Measurements from ENCODE around the gene UBA7. TPM values are rescaled to one million over a fixed set of nuclear protein-coding genes. Genes with fewer than 3 reads are reported as not detected.

Gene UBA7
- total RNA-seq, 2 experiments from 2014 or later: 179 to 182 TPM

GRCh38 chr3:49803465-49804140 lies 10.2 kb downstream of the UBA7 start:
- ChIA-PET CTCF (interaction anchor here (0.9 to 5.8 kb wide), 24 partner anchors 9 to 440 kb away, joined by 3 to 104 read pairs (median 5); partner anchors contain the start of genes AMIGO3, IP6K1 and UBA7), POLR2A (interaction anchor here (0.6 to 5.9 kb wide), 15 partner anchors 10 to 267 kb away, joined by 3 to 54 read pairs (median 4); partner anchors contain the start of genes IP6K1, MON1A, RBM6 and UBA7)
- Mint-ChIP-seq H3K4me3 (peak overlapping the region; percentile 83), H3K9me3 (no peaks in the 10 kb centered on the region), H3K27ac (no peak overlapping the region), H3K36me3 (ENCODE audit: low read depth) (peaks cover 9% of the 10 kb centered on the region), H3K4me1 (peaks cover 39% of the 10 kb centered on the region), H3K27me3 (peaks cover 16% of the 10 kb centered on the region)
- peak; percentile 35 for DNase-seq

GRCh38 chr3:49802719-49803464 lies 10.9 kb downstream of the UBA7 start, which contains the start of gene INKA1:
TSS of gene INKA1 (plus strand) at chr3:49803261. CDS start at chr3:49803393, 132 bp downstream.
- no peaks in the 10 kb centered on the region for H3K9me3 Mint-ChIP-seq
- ChIA-PET POLR2A (interaction anchor here (0.6 to 5.9 kb wide), 19 partner anchors 11 to 267 kb away, joined by 3 to 54 read pairs (median 4); partner anchors contain the start of genes AMIGO3, GMPPB, IP6K1 and MON1A), CTCF (interaction anchor here (0.5 to 5.8 kb wide), 30 partner anchors 10 to 440 kb away, joined by 3 to 104 read pairs (median 3); partner anchors contain the start of genes AMIGO3, IP6K1, TRAIP and UBA7)
- peaks cover 39% of the 10 kb centered on the region for H3K4me1 Mint-ChIP-seq
- peaks cover 16% of the 10 kb centered on the region for H3K27me3 Mint-ChIP-seq
- H3K27ac Mint-ChIP-seq: peak within 1 kb of the TSS; percentile 79
- H3K36me3 Mint-ChIP-seq (ENCODE audit: low read depth): peaks cover 4% of the 10 kb centered on the region
- peak within 1 kb of the TSS; percentile 83 for H3K4me3 Mint-ChIP-seq
- peak; percentile 89 for DNase-seq

GRCh38 chr3:49801160-49801559 lies 12.6 kb downstream of the UBA7 start:
- Mint-ChIP-seq H3K4me1 (peaks cover 24% of the 10 kb centered on the region), H3K27ac (no peak overlapping the region), H3K27me3 (peaks cover 16% of the 10 kb centered on the region), H3K4me3 (no peak overlapping the region), H3K9me3 (no peaks in the 10 kb centered on the region), H3K36me3 (ENCODE audit: low read depth) (peaks cover 4% of the 10 kb centered on the region)
- POLR2A ChIA-PET: interaction anchor here (0.6 to 5.9 kb wide), 3 partner anchors 12 to 288 kb away, joined by 3 to 54 read pairs (median 24); partner anchors contain the start of genes RBM5 and UBA7
- CTCF ChIA-PET: interaction anchor here (1.2 to 5.8 kb wide), 4 partner anchors 12 to 105 kb away, joined by 3 to 104 read pairs (median 28); partner anchors contain the start of gene UBA7
- DNase-seq: no peak

- Mint-ChIP-seq H3K9me3 (no peaks in the 10 kb centered on the region), H3K4me1 (peaks cover 16% of the 10 kb centered on the region), H3K36me3 (ENCODE audit: low read depth) (no peaks in the 10 kb centered on the region)
Observed at GRCh38 chr3:49799761-49800160, 14.0 kb downstream of the UBA7 start, which contains the start of gene CDHR4. TSS of gene CDHR4 (minus strand) at chr3:49799873. CDS start at chr3:49799812, 61 bp downstream.

GRCh38 chr3:49799105-49799504 lies 14.6 kb downstream of the UBA7 start:
- ChIA-PET CTCF (interaction anchor here (1.2 to 2.6 kb wide), 3 partner anchors 9 to 40 kb away, joined by 4 to 8 read pairs (median 6); no protein-coding TSS in a partner anchor), POLR2A (interaction anchor here (0.7 to 1.6 kb wide), 3 partner anchors 13 to 15 kb away, joined by 3 to 5 read pairs (median 4); partner anchors contain the start of genes IP6K1 and UBA7)
- Mint-ChIP-seq H3K27ac (no peak overlapping the region), H3K27me3 (peaks cover 16% of the 10 kb centered on the region), H3K9me3 (no peaks in the 10 kb centered on the region), H3K4me3 (no peak overlapping the region), H3K36me3 (ENCODE audit: low read depth) (no peaks in the 10 kb centered on the region), H3K4me1 (peaks cover 14% of the 10 kb centered on the region)
- no peak for DNase-seq

More at GRCh38 chr3:49799761-49800160, 14.0 kb downstream of the UBA7 start, which contains the start of gene CDHR4:
- ChIA-PET CTCF (interaction anchor here (1.2 to 2.6 kb wide), 3 partner anchors 9 to 39 kb away, joined by 4 to 8 read pairs (median 6); no protein-coding TSS in a partner anchor), POLR2A (interaction anchor here (1.6 kb wide), 1 partner anchor 14 kb away, joined by 5 read pairs; no protein-coding TSS in a partner anchor)
- no peak within 1 kb of the TSS for H3K4me3 Mint-ChIP-seq
- H3K27me3 Mint-ChIP-seq: peaks cover 16% of the 10 kb centered on the region
- no peak for DNase-seq
- no peak within 1 kb of the TSS for H3K27ac Mint-ChIP-seq

GRCh38 chr3:49794926-49795905 lies 18.5 kb downstream of the UBA7 start:
- H3K27ac Mint-ChIP-seq: no peak overlapping the region
- no peaks in the 10 kb centered on the region for H3K36me3 Mint-ChIP-seq (ENCODE audit: low read depth)
- H3K9me3 Mint-ChIP-seq: no peaks in the 10 kb centered on the region
- no peak overlapping the region for H3K4me3 Mint-ChIP-seq
- POLR2A ChIA-PET: interaction anchor here (1.5 kb wide), 1 partner anchor 9 kb away, joined by 3 read pairs; the partner anchor contains the start of gene IP6K1
- H3K4me1 Mint-ChIP-seq: no peaks in the 10 kb centered on the region
- H3K27me3 Mint-ChIP-seq: peaks cover 7% of the 10 kb centered on the region
- DNase-seq: no peak
- CTCF ChIA-PET: interaction anchor here (1.9 kb wide), 1 partner anchor 44 kb away, joined by 5 read pairs; no protein-coding TSS in a partner anchor

GRCh38 chr3:49794431-49794830 lies 19.3 kb downstream of the UBA7 start:
- Mint-ChIP-seq H3K9me3 (no peaks in the 10 kb centered on the region), H3K27me3 (peaks cover 7% of the 10 kb centered on the region), H3K4me3 (no peak overlapping the region), H3K4me1 (no peaks in the 10 kb centered on the region), H3K27ac (no peak overlapping the region), H3K36me3 (ENCODE audit: low read depth) (no peaks in the 10 kb centered on the region)
- POLR2A ChIA-PET: interaction anchor here (1.5 kb wide), 1 partner anchor 8 kb away, joined by 3 read pairs; the partner anchor contains the start of gene IP6K1
- CTCF ChIA-PET: interaction anchor here (1.9 kb wide), 1 partner anchor 45 kb away, joined by 5 read pairs; no protein-coding TSS in a partner anchor
- no peak for DNase-seq

- H3K27me3 Mint-ChIP-seq: peaks cover 7% of the 10 kb centered on the region
- no peaks in the 10 kb centered on the region for H3K36me3 Mint-ChIP-seq (ENCODE audit: low read depth)
- no peak for DNase-seq
- POLR2A ChIA-PET: no interaction called here
- CTCF ChIA-PET: interaction anchor here (1.1 kb wide), 1 partner anchor 9 kb away, joined by 3 read pairs; the partner anchor contains the start of gene INKA1
- no peaks in the 10 kb centered on the region for H3K4me1 Mint-ChIP-seq
- H3K4me3 Mint-ChIP-seq: no peak overlapping the region
- H3K27ac Mint-ChIP-seq: no peak overlapping the region
- no peaks in the 10 kb centered on the region for H3K9me3 Mint-ChIP-seq
Observed at GRCh38 chr3:49793486-49794085, 20.2 kb downstream of the UBA7 start.

- no peaks in the 10 kb centered on the region for H3K9me3 Mint-ChIP-seq
Observed at GRCh38 chr3:49792371-49793150, 21.2 kb downstream of the UBA7 start.

GRCh38 chr3:49791571-49791970 lies 22.2 kb downstream of the UBA7 start:
- no peaks in the 10 kb centered on the region for H3K9me3 Mint-ChIP-seq
- H3K27me3 Mint-ChIP-seq: peaks cover 7% of the 10 kb centered on the region
- H3K4me1 Mint-ChIP-seq: peaks cover 13% of the 10 kb centered on the region
- no peak overlapping the region for H3K27ac Mint-ChIP-seq
- no peak overlapping the region for H3K4me3 Mint-ChIP-seq
- H3K36me3 Mint-ChIP-seq (ENCODE audit: low read depth): no peaks in the 10 kb centered on the region
- no peak for DNase-seq
- ChIA-PET POLR2A (no interaction called here), CTCF (no interaction called here)

More at GRCh38 chr3:49792371-49793150, 21.2 kb downstream of the UBA7 start:
- DNase-seq: no peak
- CTCF ChIA-PET: interaction anchor here (1.1 kb wide), 1 partner anchor 10 kb away, joined by 3 read pairs; the partner anchor contains the start of gene INKA1
- Mint-ChIP-seq H3K36me3 (ENCODE audit: low read depth) (no peaks in the 10 kb centered on the region), H3K4me1 (peaks cover 3% of the 10 kb centered on the region), H3K27me3 (peaks cover 7% of the 10 kb centered on the region), H3K4me3 (no peak overlapping the region), H3K27ac (no peak overlapping the region)
- POLR2A ChIA-PET: no interaction called here
